Lower lobe of right lung (tissue), 2 donors: ENCODE data around the gene NIF3L1. TPM values are rescaled to one million over a fixed set of nuclear protein-coding genes. Genes with fewer than 3 reads are reported as not detected.

Experiments
- ATAC-seq, 2 donors: fragments of 200-7000 bp; cut with Tn5 transposase; one replicate each; pipeline ENCODE4 v1.9.1; 2020 to 2022; ENCODE audit warnings: mild to moderate bottlenecking in 2 of 2, moderate library complexity in 2 of 2
- DNase-seq: peaks from one replicate; pipeline ENCODE4 v3.0.0-alpha.2; 2020
- H3K27ac ChIP-seq: fragments of 200-600 bp; one replicate; pipeline ENCODE4 v1.8.0; 2022
- H3K27me3 ChIP-seq: fragments of 200-600 bp; one replicate; pipeline ENCODE4 v1.8.0; 2022; ENCODE audit warnings: low read depth
- H3K36me3 ChIP-seq: fragments of 200-600 bp; one replicate; pipeline ENCODE4 v1.8.0; 2022; ENCODE audit warnings: mild to moderate bottlenecking
- H3K4me1 ChIP-seq: fragments of 200-600 bp; one replicate; pipeline ENCODE4 v1.8.0; 2022
- H3K4me3 ChIP-seq: fragments of 200-600 bp; one replicate; pipeline ENCODE4 v1.8.0; 2022; ENCODE audit warnings: mild to moderate bottlenecking
- H3K9me3 ChIP-seq: fragments of 200-600 bp; one replicate; pipeline ENCODE4 v1.8.0; 2022
- CTCF ChIP-seq: fragments of 200-600 bp; IDR thresholded peaks from one replicate; pipeline ENCODE4 v1.8.0; 2022; ENCODE audit warnings: antibody characterized with exemption, mild to moderate bottlenecking
- intact Hi-C: fragments of 100-400 bp; cut with DNase I; formaldehyde crosslinking; loops from one replicate; pipeline ENCODE4 v1.11.0; 2022
- total RNA-seq: library from RNA; stranded (reverse); fragmentation: NEBNext Ultra II Directional; extraction: Animal tissue kit (Norgen Biotek cat#: 25700); gene quantifications from one replicate; pipeline ENCODE4 v1.2.1, GENCODE V29; 2021
- donor health status: DM: no; HTN: yes; CAD: no; lungs with severe emphysema.

The NIF3L1 gene
- total RNA-seq, 1 donor from 2014 or later: 20.5 TPM

- peak; percentile 96 to 97 for ATAC-seq
- Histone ChIP-seq H3K4me1 (peaks cover 50% of the 10 kb centered on the region), H3K36me3 (peaks cover 18% of the 10 kb centered on the region), H3K9me3 (no peaks in the 10 kb centered on the region), H3K4me3 (peak within 1 kb of the TSS; percentile 94), H3K27me3 (no peaks in the 10 kb centered on the region), H3K27ac (peak within 1 kb of the TSS; percentile 100)
- peak; percentile 99 for DNase-seq
- no peak for TF ChIP-seq CTCF
- intact Hi-C loops: loop anchor here (10.0 kb wide), 1 partner anchor 50 kb away; the partner anchor contains the start of gene BZW1
Observed at GRCh38 chr2:200864176-200865034, 24.8 kb upstream of the NIF3L1 start, which contains the start of gene CLK1. TSS of gene CLK1 (minus strand) at chr2:200864658. CDS start at chr2:200861862, 2,796 bp downstream.

- H3K9me3 ChIP-seq: no peaks in the 10 kb centered on the region
- H3K27ac ChIP-seq: no peak overlapping the region
- H3K36me3 ChIP-seq: peaks cover 34% of the 10 kb centered on the region
- no peak overlapping the region for H3K4me3 ChIP-seq
- intact Hi-C loops: loop anchor here (10.0 kb wide), 1 partner anchor 54 kb away; the partner anchor contains the start of gene BZW1
- DNase-seq: no peak
- ATAC-seq: no peak
- H3K4me1 ChIP-seq: peaks cover 25% of the 10 kb centered on the region
- no peaks in the 10 kb centered on the region for H3K27me3 ChIP-seq
- TF ChIP-seq CTCF: no peak
Observed at GRCh38 chr2:200869014-200869413, 20.2 kb upstream of the NIF3L1 start.

- Histone ChIP-seq H3K36me3 (peaks cover 56% of the 10 kb centered on the region), H3K27me3 (no peaks in the 10 kb centered on the region), H3K4me3 (no peak overlapping the region), H3K9me3 (no peaks in the 10 kb centered on the region), H3K4me1 (peaks cover 15% of the 10 kb centered on the region), H3K27ac (no peak overlapping the region)
- ATAC-seq: no peak
- intact Hi-C loops: no loop called here
- no peak for DNase-seq
- TF ChIP-seq CTCF: no peak
Observed at GRCh38 chr2:200871151-200871550, 18.0 kb upstream of the NIF3L1 start.

GRCh38 chr2:200873560-200873959 lies 15.6 kb upstream of the NIF3L1 start:
- Histone ChIP-seq H3K9me3 (no peaks in the 10 kb centered on the region), H3K27ac (no peak overlapping the region), H3K36me3 (peaks cover 80% of the 10 kb centered on the region), H3K4me1 (no peaks in the 10 kb centered on the region), H3K27me3 (no peaks in the 10 kb centered on the region), H3K4me3 (no peak overlapping the region)
- no peak for DNase-seq
- no peak for ATAC-seq
- intact Hi-C loops: no loop called here
- no peak for TF ChIP-seq CTCF

- intact Hi-C loops: no loop called here
- TF ChIP-seq CTCF: no peak
- H3K27ac ChIP-seq: no peak overlapping the region
- H3K9me3 ChIP-seq: no peaks in the 10 kb centered on the region
- H3K27me3 ChIP-seq: no peaks in the 10 kb centered on the region
- no peaks in the 10 kb centered on the region for H3K4me1 ChIP-seq
- H3K36me3 ChIP-seq: peaks cover 100% of the 10 kb centered on the region
- no peak overlapping the region for H3K4me3 ChIP-seq
- no peak for DNase-seq
- no peak for ATAC-seq
Observed at GRCh38 chr2:200877443-200877842, 11.7 kb upstream of the NIF3L1 start.
